ENCODE results near the gene DENND1A.

- TF ChIP-seq CTCF (IDR thresholded peaks at IDR 0.05): no peak
- TF ChIP-seq POLR2A (IDR thresholded peaks at IDR 0.05): no peak
These were observed 68.7 kb downstream of the DENND1A start for GRCh38 chr9:123861086-123861755.
